Fibroblast of the conjunctiva (primary cell): ENCODE data around the gene PPP2R1A.

Experiments
- DNase-seq: peaks from one replicate; pipeline ENCODE4 v3.0.0-alpha.2; 2010; ENCODE audit warnings: low read depth

Gene PPP2R1A

GRCh38 chr19:52189735-52190486 is at the start of gene PPP2R1A:
Gene PPP2R1A, plus strand, starts transcription at chr19:52190052. Its CDS starts 45 bp downstream, at chr19:52190097.
- peak; percentile 100 for DNase-seq

GRCh38 chr19:52141203-52141602 is 48.6 kb upstream of the PPP2R1A start:
- DNase-seq, result no peak

- DNase-seq, result no peak
Measured at GRCh38 chr19:52142001-52142595, 47.8 kb upstream of the PPP2R1A start.

- no peak for DNase-seq
Measured at GRCh38 chr19:52148256-52148655, 41.6 kb upstream of the PPP2R1A start.

- no peak for DNase-seq
Measured at GRCh38 chr19:52155596-52156359, 34.1 kb upstream of the PPP2R1A start.

- no peak for DNase-seq
Measured at GRCh38 chr19:52170304-52170703, 19.5 kb upstream of the PPP2R1A start.

- no peak for DNase-seq
Measured at GRCh38 chr19:52170863-52171320, 19.0 kb upstream of the PPP2R1A start.

GRCh38 chr19:52171321-52172169 is 18.3 kb upstream of the PPP2R1A start, which contains the start of gene ZNF836:
Gene ZNF836, minus strand, starts transcription at chr19:52171621. Its CDS starts 3,549 bp downstream, at chr19:52168072.
- DNase-seq, result peak; percentile 50

- no peak for DNase-seq
Measured at GRCh38 chr19:52172347-52172746, 17.5 kb upstream of the PPP2R1A start.

GRCh38 chr19:52176574-52176973 is 13.3 kb upstream of the PPP2R1A start:
- DNase-seq, result no peak

GRCh38 chr19:52187407-52187806 is 2.4 kb upstream of the PPP2R1A start:
- no peak for DNase-seq

GRCh38 chr19:52188822-52189734 is 774 bp upstream of the PPP2R1A start:
- DNase-seq, result no peak

- peak; percentile 29 for DNase-seq
Measured at GRCh38 chr19:52190487-52191293, 838 bp downstream of the PPP2R1A start.

GRCh38 chr19:52191389-52191788 is 1.5 kb downstream of the PPP2R1A start:
- no peak for DNase-seq

- no peak for DNase-seq
Measured at GRCh38 chr19:52191951-52192350, 2.1 kb downstream of the PPP2R1A start.

GRCh38 chr19:52196256-52196967 is 6.6 kb downstream of the PPP2R1A start:
- DNase-seq, result no peak

GRCh38 chr19:52197964-52198363 is 8.1 kb downstream of the PPP2R1A start:
- DNase-seq, result no peak

- no peak for DNase-seq
Measured at GRCh38 chr19:52198678-52199077, 8.8 kb downstream of the PPP2R1A start.

- DNase-seq, result peak; percentile 28
Measured at GRCh38 chr19:52200044-52200443, 10.2 kb downstream of the PPP2R1A start.
